Spleen (tissue), 7 donors: ENCODE data around the gene TARP.

Experiments used
- POLR2A ChIP-seq, 3 donors: fragments of 450-650 bp; IDR thresholded peaks; one replicate each; pipeline ENCODE4 v1.5.1; 2017; ENCODE audit warnings: antibody characterized with exemption in 3 of 3, mild to moderate bottlenecking in 1 of 3
- TF ChIP-seq, protein P1 (sequence below), 11 experiments: fragments of 200-600 bp in 7 of 11; fragments of 450-650 bp in 4 of 11; sonication (generic) in 4 of 11; IDR thresholded peaks in 8 of 11; conservative IDR thresholded peaks in 3 of 11; 1 replicate in 7 of 11; 2 replicates in 4 of 11; pipeline versions ENCODE4 v1.4.0 to v1.8.0; 2016 to 2021; ENCODE audit warnings: antibody characterized with exemption in 11 of 11, inconsistent platforms in 4 of 11, mild to moderate bottlenecking in 1 of 11
- donor health status: DM: no; HTN: no; CAD: no; lungs with moderate emphysema.
- donor health status: DM: no; HTN: no; CAD: no.
- donor health status: DM: no; HTN: no; CAD: no.

DNA sequence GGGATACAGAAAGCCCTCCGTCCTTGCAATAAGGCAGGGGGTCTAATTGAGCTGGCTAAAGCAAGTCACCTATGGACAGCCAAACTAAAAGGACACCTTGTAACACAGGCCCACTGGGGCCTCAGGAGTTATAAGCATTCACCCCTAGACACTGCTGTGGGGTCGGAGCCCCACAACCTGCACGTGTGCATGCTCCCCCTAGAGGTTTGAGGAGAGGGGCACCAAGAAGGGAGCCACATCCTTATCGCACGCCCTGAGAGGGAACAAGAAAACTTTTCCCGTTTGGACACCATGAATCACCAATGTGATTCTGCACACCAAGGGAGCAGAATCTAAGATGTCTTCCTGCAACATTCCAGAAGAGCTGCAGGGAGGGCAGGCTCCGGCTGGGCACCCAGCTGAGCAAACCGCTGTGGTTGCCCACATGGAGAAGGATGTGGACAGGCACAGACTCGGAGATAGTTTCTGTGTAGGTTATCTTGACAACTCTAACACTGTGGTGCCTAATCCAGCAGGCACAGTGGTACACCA lies 17.7 kb upstream of the TARP start:
- no peak for TF ChIP-seq POLR2A (IDR thresholded peaks at IDR 0.05)
- TF ChIP-seq, protein P1, sequence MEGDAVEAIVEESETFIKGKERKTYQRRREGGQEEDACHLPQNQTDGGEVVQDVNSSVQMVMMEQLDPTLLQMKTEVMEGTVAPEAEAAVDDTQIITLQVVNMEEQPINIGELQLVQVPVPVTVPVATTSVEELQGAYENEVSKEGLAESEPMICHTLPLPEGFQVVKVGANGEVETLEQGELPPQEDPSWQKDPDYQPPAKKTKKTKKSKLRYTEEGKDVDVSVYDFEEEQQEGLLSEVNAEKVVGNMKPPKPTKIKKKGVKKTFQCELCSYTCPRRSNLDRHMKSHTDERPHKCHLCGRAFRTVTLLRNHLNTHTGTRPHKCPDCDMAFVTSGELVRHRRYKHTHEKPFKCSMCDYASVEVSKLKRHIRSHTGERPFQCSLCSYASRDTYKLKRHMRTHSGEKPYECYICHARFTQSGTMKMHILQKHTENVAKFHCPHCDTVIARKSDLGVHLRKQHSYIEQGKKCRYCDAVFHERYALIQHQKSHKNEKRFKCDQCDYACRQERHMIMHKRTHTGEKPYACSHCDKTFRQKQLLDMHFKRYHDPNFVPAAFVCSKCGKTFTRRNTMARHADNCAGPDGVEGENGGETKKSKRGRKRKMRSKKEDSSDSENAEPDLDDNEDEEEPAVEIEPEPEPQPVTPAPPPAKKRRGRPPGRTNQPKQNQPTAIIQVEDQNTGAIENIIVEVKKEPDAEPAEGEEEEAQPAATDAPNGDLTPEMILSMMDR (IDR thresholded peaks at IDR 0.05 in 8 of 11, conservative IDR thresholded peaks at IDR 0.05 in 3 of 11): no peak
